HG03520 (cell line): ENCODE measurements around the gene CBX1.
"Not testable (repeated sequence)": the region's sequence is repeated elsewhere in the genome, so short reads cannot be mapped to it uniquely, and the experiment has no call there.

Source experiments
- ATAC-seq: cut with Tn5 transposase; IDR thresholded peaks from one replicate; pipeline ENCODE4 v1.9.1; 2021; ENCODE audit warnings: mild to moderate bottlenecking, moderate library complexity; ENCODE audit not compliant: unreplicated experiment

The CBX1 gene

DNA sequence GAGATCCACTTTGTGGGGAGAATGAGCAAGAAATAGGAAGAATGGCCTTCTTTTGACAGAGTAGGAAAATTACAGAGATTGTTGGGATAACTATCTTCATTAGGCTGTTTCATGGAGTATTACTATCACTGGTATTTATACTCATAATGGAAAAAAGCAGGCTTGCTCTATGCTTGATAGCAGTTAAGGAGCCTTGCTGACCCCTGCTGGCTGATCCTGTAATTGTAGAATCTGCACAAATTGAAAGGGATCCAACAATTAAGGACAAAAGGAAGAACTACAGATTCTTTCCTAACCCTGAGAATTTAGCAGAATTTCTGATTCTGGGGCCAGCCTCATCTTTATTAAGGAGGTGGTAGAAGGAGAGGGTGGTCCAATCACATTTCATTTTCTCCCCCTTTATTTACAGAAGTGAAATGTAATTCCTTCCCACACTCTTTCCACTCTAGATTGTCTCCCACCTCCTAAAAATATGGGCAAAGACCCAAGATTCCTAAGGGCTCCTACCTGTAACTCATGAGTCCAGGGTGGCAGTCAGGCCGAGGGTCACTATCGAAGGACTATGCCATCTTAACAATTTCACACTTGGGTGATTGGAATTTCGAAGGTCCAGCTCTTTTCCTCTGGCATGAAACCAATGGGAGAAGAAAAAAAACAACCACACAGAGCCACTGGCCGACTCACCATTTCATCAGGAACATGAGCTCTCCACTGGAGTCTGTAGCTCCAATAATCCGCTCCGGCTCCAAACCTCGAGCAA, 26.8 kb downstream of the CBX1 start:
- no peak for ATAC-seq

DNA sequence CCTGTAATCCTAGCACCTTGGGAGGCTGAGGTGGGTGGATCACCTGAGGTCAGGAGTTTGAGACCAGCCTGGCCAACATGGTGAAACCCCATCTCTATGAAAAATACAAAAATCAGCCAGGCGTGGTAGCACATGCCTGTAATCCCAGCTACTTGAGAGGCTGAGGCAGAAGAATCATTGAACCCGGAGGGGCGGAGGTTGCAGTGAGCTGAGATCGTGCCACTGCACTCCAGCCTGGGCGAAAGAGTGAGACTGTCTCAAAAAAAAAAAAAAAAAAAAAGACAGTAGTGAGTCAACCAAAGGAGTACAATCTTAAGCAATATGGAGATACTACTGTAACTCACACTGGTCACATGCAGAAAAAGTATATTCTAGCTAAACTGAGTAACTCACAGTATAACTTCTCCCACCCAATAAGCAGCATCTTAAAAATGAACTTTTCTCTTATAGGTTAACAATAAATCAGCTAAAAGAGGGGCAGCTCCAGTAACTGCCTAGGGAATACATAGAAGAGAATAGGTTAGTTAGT, 27.6 kb downstream of the CBX1 start:
- ATAC-seq, result not testable (repeated sequence)

DNA sequence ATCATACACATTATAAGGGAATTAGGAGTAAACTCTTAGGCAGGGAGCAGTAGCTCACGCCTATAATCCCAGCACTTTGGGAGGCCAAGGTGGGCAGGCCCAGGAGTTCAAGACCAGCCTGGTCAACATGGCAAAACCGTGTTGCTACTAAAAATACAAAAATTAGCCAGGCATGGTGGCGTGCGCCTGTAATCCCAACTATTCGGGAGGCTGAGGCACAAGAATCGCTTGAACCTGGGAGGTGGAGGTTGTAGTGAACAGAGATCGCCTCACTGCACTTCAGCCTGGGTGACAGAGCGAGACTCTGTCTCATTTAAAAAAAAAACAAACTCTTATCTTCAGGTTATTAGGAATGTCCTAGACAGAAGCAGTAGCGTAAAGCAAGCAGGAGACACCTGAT, 28.5 kb downstream of the CBX1 start:
- not testable (repeated sequence) for ATAC-seq

DNA sequence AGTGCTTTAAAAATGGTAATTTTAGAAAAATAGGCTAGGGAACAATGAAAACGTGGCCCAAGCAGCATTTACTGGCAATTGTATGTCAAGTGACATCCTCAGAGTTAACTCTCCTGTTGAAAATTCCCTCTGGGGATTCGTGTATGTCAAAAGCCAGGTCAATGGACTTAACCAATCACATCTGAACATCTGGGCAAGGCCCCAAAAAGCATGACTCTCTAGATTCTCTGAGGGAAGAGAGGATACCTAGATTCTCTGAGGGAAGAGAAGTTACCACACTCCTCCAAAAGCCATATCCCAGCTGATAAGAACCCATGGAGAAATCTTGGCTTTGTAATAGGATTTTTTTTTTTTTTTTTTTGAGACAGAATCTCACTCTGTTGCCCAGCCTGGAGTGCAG, 29.6 kb downstream of the CBX1 start:
- no peak for ATAC-seq

DNA sequence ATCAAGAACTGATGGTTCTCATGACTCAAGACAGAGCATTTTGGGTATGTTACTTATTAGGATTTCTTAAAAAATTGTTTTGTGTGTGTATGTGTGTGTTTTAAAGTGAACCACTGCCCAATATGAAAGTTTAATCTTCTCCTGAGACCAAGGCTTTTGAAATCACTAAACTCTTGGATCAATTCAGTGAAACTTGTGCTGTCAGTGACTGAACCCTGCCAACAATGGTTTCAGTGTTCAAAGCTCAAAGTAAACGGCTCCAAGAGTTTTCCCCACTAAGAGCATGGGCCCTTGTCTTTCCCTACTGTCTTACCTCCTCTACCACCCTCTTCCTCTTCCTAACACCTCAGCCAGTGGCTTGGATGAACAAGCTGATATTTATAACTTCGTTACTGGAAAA, 31.1 kb downstream of the CBX1 start:
- ATAC-seq, result no peak

DNA sequence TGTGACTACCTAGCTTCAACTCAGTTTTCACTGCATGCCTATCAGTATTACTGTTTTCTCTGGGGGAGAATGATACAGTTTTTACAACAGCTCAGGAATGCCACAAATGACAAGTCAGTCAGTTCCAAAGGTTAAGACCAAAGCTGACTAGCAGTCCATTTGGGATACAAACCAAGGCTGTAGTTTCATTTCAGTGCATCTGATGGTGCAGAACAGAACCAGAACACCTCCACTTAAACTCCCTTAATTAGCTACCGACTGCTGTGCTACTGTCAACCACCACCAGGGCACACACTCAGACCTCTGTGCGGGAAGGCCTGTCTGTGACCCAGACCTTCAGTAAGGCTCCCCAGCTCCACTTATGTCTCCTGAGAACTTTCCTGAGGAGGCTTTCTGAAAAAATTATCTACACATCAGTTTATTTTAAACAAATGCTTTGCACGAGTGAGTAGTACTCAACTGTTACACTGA, 32.8 kb downstream of the CBX1 start:
- no peak for ATAC-seq

DNA sequence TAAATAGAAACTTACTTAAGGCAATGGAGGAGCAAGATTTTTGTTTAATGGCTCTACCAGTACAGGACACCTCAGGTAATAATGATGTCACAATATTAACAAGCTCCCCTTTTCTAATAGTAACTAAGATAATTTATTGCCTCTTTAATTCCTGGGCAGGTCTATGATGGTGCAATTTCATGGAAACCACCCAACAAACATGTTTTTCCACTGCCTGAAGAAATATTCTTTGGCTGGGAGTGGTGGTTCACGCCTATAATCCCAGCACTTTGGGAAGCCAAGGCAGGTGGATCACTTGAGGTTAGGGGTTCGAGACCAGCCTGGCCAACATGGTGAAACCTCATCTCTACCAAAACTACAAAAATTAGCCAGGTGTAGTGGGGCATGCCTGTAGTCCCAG, 33.5 kb downstream of the CBX1 start:
- not testable (repeated sequence) for ATAC-seq

DNA sequence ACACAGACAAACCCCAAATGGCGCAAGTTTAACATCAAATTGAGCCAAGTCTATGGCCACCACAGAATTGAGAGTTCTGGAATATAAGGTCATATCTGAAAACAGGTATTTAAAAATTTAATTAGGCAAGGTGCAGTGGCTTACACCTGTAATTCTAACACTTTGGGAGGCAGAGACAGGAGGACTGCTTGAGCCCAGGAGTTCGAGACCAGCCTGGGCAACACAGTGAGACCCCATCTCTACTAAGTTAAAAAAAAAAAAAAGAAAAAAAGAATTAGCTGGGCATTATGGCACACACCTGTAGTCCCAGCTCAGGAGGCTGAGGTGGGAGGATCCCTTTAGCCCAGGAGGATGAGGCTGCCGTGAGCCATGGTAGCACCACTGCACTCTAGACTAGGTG, 34.0 kb downstream of the CBX1 start:
- no peak for ATAC-seq

DNA sequence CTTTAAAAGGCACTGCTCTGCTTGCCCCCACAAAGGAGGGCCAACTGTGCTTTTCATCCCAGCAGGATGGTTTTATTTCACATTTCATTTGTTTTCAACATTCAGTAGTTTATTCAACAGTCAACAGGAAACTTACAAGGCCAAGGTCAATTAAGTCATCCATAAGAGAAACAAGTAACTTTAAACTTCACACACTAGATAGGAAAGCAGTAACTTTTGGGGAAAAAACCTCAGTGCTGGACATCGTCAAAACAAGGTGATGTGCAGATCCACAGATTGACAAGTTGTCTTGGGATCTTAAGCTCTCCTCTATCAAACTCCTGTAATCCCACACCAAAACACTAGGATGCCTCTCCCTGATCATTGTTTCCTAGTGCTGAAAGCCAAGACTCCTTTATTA, 34.6 kb downstream of the CBX1 start:
- no peak for ATAC-seq

DNA sequence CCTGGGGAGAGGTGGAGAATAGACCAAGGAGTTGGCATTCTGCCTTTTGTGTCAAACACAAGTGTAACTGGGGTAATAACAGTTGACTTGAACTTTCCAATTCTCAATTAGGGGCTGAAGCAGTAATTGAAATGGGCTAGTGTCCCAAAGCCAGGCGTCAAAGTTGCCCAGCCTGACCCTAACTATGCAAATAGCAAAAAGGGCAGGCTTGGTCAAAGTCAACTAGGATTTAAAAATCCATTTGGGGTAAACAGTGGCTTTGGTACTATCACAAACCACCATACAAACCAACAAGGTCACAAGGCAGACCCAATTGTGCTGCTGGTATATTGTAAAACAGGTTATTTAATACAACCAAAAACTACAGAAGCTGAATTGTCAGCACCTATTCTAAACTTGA, 35.1 kb downstream of the CBX1 start:
- no peak for ATAC-seq

DNA sequence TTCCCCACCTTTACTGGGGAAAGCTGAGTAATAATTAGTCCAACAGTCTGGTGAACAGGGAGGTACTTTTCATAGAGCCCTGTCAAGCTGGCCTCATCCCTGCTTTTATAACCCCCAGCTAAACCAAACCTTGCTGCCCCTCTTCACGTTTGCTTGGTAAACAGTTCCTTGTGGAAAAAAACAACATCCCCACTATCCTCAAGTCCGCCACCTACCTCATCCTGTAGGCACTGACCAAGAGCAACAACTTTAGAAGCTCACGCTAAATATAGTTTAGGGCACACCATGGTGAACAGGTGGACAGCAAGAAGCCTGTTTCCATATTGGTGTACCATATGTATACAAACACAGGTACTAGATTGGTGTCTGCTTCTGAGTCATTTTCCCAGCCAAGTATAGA, 36.6 kb downstream of the CBX1 start:
- ATAC-seq, result no peak

DNA sequence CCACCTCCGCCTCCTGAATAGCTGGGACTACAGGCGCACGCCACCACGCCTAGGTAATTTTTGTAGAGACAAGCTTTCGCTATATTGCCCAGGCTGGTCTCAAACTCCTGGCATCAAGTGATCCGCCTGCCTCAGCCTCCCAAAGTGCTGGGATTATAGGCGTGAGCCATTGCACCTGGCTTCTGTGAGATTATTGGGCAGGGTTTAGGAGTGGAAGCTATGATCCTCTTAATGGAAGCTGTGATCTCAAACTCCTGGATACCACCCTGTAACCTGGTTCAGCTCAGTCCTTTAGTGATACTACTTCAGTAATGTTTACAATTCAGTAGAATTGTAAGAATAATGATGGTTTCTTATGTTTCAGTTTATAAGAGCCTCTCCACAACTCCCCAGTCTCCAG, 39.0 kb downstream of the CBX1 start:
- no peak for ATAC-seq

DNA sequence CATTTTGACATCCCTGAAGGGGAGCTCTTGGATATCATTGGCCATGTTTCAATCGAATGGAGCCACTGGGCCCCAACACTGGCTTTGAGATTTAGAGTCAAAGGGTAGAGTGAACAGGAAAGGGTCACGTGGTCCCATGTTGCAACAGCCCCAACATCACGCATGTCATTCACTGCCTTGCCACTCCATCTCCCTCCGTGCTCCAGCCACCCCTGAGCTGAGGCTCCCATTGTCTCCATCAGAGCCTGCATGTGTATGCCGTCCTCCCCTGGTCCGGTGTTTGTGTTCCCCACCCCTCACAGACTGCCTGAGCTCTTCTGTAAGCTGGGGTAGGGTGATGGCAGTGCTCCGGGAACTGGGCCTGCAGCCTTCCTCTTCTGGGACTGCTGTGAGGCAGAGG, 41.0 kb downstream of the CBX1 start:
- ATAC-seq, result no peak

DNA sequence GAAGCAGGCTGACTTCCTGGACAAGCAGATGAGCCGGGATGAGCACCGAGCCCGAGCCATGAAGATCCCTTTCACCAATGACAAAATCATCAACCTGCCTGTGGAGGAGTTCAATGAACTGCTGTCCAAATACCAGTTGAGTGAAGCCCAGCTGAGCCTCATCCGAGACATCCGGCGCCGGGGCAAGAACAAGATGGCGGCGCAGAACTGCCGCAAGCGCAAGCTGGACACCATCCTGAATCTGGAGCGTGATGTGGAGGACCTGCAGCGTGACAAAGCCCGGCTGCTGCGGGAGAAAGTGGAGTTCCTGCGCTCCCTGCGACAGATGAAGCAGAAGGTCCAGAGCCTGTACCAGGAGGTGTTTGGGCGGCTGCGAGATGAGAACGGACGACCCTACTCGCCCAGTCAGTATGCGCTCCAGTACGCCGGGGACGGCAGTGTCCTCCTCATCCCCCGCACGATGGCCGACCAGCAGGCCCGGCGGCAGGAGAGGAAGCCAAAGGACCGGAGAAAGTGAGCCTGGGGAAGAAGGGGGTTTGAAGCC, 42.1 kb downstream of the CBX1 start:
- ATAC-seq, result no peak

DNA sequence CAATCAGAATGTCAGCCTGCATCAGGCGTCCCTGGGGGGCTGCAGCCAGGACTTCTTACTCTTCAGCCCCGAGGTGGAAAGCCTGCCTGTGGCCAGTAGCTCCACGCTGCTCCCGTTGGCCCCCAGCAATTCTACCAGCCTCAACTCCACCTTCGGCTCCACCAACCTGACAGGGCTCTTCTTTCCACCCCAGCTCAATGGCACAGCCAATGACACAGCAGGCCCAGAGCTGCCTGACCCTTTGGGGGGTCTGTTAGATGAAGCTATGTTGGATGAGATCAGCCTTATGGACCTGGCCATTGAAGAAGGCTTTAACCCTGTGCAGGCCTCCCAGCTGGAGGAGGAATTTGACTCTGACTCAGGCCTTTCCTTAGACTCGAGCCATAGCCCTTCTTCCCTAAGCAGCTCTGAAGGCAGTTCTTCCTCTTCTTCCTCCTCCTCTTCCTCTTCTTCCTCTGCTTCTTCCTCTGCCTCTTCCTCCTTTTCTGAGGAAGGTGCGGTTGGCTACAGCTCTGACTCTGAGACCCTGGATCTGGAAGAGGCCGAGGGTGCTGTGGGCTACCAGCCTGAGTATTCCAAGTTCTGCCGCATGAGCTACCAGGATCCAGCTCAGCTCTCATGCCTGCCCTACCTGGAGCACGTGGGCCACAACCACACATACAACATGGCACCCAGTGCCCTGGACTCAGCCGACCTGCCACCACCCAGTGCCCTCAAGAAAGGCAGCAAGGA, 42.7 kb downstream of the CBX1 start:
- no peak for ATAC-seq

DNA sequence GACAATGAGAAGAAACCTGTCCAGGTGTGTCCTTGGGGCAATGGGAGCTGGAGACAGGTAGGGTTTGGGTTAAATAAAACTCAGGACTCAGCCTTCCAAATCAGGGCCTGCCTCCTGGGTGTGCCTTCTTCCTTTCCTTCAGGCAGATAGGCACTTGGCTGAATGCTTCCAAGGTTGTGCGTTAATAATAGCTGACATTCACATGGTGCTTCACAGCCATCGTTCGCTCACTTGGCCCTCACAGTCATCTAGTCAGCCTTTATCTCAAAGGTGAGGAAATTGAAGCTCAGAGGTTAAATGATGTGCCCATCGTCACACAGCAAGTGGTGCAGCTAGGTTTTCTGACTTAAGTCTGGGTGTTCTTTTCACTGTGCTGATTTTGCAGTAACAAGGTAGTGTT, 43.7 kb downstream of the CBX1 start:
- ATAC-seq, result no peak

DNA sequence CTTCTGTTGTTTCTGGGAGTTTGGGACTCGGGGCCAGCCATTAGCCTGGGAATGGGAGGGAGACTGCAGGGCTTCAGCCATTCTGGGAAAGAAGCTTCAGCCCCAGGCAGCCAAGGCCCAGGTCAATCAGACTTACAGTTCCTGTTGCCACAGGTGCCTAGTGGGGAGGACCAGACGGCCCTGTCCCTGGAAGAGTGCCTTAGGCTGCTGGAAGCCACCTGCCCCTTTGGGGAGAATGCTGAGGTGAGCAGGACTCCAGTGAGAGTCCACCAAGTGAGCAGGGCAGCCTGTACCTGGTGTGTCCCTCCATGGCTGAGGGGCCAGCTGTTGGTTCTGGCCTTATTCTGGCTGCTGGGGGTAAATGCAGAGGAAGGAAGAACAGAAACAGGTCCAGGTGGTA, 44.4 kb downstream of the CBX1 start:
- no peak for ATAC-seq

DNA sequence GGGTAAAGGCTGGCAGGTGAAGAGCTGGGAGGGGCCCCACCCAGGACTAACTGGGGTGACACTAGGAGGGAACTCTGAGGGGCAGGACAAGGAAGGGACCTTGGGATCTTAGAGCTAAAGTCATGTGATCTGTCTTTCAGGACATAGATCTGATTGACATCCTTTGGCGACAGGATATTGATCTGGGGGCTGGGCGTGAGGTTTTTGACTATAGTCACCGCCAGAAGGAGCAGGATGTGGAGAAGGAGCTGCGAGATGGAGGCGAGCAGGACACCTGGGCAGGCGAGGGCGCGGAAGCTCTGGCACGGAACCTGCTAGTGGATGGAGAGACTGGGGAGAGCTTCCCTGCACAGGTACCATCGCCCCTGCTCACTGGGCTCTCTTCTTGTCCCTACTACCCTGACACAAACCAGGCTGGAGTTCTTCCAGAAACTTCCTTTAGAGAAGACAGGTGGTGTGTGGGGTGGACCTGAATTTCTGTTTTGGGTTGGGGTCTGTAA, 45.0 kb downstream of the CBX1 start:
- ATAC-seq, result no peak

DNA sequence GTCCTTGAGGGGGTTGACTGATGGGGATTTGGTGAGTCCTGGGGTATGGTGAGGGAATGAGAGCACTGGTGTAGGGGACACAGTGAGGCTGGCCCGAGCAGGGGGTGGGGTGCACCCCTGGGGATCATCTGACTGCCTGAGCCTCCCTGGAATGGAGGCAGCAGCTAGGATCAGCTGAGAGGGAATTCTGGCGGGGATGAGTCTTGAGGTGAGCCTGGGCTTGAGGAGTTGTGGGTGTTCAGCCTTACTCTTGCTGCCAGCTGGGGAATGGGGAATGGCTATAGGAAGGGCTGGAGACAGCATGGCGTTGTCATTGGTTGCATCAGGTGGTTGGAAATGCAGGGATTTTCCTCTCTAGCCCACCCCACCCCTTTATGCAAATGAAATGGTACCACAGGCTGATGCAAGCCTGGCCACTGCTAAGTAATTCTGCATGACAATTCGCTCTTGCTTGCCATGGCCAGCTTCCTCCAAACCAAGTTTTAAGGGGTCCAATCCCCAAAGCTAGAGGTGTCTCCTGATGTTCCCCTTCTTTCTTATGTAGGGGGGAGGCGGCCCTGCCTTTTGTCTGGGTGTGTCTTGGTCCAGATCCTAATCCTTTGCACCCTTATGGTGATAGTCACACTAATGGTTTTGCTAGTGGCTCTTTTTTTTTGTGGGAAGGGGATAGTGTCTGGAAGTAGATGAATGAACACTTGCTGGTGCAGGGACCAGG, 45.6 kb downstream of the CBX1 start:
- ATAC-seq, result no peak

DNA sequence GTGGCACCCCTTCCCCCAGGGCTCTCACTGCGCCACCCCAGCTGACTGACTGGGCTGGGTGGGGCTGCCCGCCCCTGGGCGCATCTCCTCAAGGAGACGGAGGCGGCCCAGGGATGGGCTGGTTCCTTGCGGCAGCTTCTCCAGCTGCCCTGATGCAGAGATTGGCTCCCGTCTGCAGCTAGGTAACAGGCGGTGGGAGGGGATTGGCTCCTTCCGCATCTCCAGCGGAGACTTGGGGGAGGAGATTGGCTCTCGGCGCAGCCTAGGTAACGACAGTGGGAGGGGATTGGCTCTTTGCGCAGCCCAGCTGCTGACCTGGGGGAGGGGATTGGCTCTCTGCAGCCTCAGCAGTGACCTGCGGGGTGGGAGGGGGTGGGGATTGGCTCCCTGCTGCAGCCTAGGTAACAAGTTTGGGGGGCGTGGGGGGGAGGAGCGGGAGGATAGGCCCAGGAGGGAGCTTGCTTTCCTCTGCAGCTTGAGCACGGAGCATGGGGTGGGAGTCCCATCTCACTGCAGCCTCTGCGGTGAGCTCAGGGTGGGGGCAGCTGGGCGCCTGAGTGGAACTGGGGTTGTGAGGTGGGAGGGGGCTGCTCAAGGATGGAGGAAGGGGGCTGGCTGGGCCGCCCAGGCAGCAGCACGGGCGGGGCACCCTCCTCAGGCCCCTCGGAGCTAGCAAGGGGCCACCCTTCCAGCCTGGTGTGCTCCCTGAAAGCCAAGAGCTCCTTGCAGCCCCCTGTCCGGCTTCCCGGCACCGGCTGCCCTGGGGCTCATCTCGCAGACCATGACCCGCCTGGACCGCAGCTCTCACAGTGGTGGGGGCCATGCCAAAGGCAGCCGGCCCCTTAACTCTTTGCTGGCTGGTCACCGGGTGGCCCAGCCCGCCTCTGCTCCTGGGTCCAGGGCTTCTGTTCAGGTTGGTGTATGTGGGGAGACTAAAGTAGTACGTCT, 46.8 kb downstream of the CBX1 start:
- no peak for ATAC-seq
